NCI-H146 treated with DMSO at 0.1 percent for 48 hours (cell line): ENCODE results near the gene KLF13.

Experiments used
- DNase-seq: peaks from one replicate; lab custom pipeline; 2025; ENCODE audit not compliant: unreplicated experiment; lab: John Stamatoyannopoulos, UW

Gene KLF13

GRCh38 chr15:31360843-31361763 is 34.5 kb downstream of the KLF13 start:
- DNase-seq = peak; percentile 38

- DNase-seq = no peak
These were observed 35.3 kb downstream of the KLF13 start for GRCh38 chr15:31361764-31362515.

- no peak for DNase-seq
These were observed 36.3 kb downstream of the KLF13 start for GRCh38 chr15:31362886-31363285.

- peak; percentile 77 for DNase-seq
These were observed 37.8 kb downstream of the KLF13 start for GRCh38 chr15:31364301-31365031.

- no peak for DNase-seq
These were observed 38.5 kb downstream of the KLF13 start for GRCh38 chr15:31365032-31365654.

GRCh38 chr15:31365655-31366127 is 39.1 kb downstream of the KLF13 start:
- DNase-seq = no peak

- DNase-seq = no peak
These were observed 39.6 kb downstream of the KLF13 start for GRCh38 chr15:31366169-31366734.

GRCh38 chr15:31367021-31367729 is 40.5 kb downstream of the KLF13 start:
- DNase-seq = no peak

GRCh38 chr15:31367730-31368344 is 41.2 kb downstream of the KLF13 start:
- DNase-seq = no peak

- no peak for DNase-seq
These were observed 43.1 kb downstream of the KLF13 start for GRCh38 chr15:31369727-31370126.

GRCh38 chr15:31371520-31372240 is 45.0 kb downstream of the KLF13 start:
- DNase-seq = no peak

GRCh38 chr15:31372635-31373091 is 46.0 kb downstream of the KLF13 start:
- DNase-seq = no peak

- no peak for DNase-seq
These were observed 46.6 kb downstream of the KLF13 start for GRCh38 chr15:31373096-31373865.

- DNase-seq = no peak
These were observed 47.3 kb downstream of the KLF13 start for GRCh38 chr15:31373970-31374369.

GRCh38 chr15:31374489-31374888 is 47.9 kb downstream of the KLF13 start:
- no peak for DNase-seq

- DNase-seq = no peak
These were observed 48.4 kb downstream of the KLF13 start for GRCh38 chr15:31374986-31375385.

- no peak for DNase-seq
These were observed 49.1 kb downstream of the KLF13 start for GRCh38 chr15:31375772-31376171.

- DNase-seq = no peak
These were observed 49.9 kb downstream of the KLF13 start for GRCh38 chr15:31376511-31376910.
